ENCODE data around the gene KANSL2.

DNA sequence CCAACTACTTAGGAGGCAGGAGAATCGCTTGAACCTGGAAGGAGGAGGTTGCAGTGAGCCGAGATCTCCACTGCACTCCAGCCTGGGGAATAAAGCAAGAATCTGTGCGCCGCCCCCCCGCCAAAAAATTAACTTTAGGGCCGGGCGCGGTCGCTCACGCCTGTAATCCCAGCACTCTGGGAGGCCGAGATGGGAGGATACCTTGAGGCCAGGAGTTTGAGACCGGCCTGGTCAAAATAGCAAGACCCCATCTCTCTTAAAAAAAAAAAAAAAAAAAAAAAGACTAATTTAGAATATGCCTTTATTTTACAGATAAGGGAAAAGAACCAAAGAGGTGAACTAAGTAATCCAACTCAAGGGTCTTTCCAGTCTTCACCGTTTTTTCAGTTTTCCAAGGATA is 1.2 kb downstream of the KANSL2 start:
- no peak for TF ChIP-seq POLR2A (IDR thresholded peaks at IDR 0.05)
- TF ChIP-seq, protein P1, sequence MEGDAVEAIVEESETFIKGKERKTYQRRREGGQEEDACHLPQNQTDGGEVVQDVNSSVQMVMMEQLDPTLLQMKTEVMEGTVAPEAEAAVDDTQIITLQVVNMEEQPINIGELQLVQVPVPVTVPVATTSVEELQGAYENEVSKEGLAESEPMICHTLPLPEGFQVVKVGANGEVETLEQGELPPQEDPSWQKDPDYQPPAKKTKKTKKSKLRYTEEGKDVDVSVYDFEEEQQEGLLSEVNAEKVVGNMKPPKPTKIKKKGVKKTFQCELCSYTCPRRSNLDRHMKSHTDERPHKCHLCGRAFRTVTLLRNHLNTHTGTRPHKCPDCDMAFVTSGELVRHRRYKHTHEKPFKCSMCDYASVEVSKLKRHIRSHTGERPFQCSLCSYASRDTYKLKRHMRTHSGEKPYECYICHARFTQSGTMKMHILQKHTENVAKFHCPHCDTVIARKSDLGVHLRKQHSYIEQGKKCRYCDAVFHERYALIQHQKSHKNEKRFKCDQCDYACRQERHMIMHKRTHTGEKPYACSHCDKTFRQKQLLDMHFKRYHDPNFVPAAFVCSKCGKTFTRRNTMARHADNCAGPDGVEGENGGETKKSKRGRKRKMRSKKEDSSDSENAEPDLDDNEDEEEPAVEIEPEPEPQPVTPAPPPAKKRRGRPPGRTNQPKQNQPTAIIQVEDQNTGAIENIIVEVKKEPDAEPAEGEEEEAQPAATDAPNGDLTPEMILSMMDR (IDR thresholded peaks at IDR 0.05 in 8 of 11, conservative IDR thresholded peaks at IDR 0.05 in 3 of 11) = no peak
